ENCODE data around the gene MTF2. TPM values are rescaled to one million over a fixed set of nuclear protein-coding genes. Genes with fewer than 3 reads are reported as not detected.
"Not testable (repeated sequence)": the region's sequence is repeated elsewhere in the genome, so short reads cannot be mapped to it uniquely, and the experiment has no call there.

MTF2 gene
- polyA plus RNA-seq, 2 donors, result 4.7 to 7.8 TPM

DNA sequence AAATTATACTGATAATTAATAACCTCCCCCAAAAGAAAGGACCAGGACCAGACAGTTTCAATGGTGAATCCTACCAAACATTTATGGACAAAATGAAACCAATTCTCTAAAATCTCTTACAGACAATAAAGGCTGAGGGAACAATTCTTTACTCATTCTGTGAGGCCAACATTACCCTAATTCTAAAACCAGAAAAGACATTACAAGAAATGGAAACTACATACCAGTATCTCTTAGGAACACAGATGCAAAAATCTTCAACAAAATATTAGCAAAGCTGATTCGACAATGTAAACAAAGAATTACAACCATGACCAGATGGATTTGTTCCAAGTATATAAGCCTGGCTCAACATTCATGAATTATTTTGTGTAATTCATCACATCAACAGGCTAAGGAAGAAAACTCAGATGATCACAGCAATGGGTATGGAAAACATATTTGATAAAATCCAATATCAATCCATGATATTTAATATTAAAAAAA, 92.5 kb downstream of the MTF2 start:
- Histone ChIP-seq H3K27me3 (ENCODE audit: control insufficient read depth in 1 of 2, insufficient read depth in 2 of 2, low read length in 2 of 2) (no peaks in the 10 kb centered on the region), H3K4me3 (ENCODE audit: low read depth in 1 of 2, low read length in 2 of 2) (no peak overlapping the region), H3K27ac (ENCODE audit: low read depth in 2 of 2, low read length in 1 of 2) (no peak overlapping the region), H3K36me3 (ENCODE audit: control insufficient read depth in 2 of 2, insufficient read depth in 2 of 2, low read length in 1 of 2) (no peaks in the 10 kb centered on the region), H3K4me1 (ENCODE audit: control insufficient read depth in 2 of 2, insufficient read depth in 2 of 2, low read length in 1 of 2) (peaks cover 0 to 2% of the 10 kb centered on the region in 2 donors), H3K9me3 (ENCODE audit: control insufficient read depth in 2 of 2, insufficient read depth in 1 of 2, low read depth in 1 of 2, low read length in 1 of 2) (no peaks in the 10 kb centered on the region)
- 18 to 25% methylated on average over 1 of the region's 1 CpG for WGBS, 2 donors

DNA sequence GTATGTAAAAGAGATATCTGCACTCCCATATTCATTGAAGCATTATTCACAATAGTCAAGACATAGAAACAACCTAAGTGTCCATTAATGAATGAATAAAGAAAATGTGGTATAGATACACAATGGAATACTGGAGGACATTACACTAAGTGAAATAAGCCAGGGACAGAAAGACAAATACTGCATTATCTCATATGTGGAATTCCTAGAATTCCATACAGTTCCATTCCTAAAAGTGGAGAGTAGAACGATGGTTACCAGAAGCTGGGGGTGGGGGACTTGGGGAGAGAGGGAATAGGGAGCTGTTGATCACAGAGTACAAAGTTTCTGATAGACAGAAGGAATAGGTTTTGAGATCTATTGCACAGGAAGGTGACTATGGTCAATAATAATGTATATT, 93.7 kb downstream of the MTF2 start:
- H3K4me3 ChIP-seq (ENCODE audit: low read depth in 1 of 2, low read length in 2 of 2), result no peak overlapping the region
- H3K27ac ChIP-seq (ENCODE audit: low read depth in 2 of 2, low read length in 1 of 2), result no peak overlapping the region
- H3K4me1 ChIP-seq (ENCODE audit: control insufficient read depth in 2 of 2, insufficient read depth in 2 of 2, low read length in 1 of 2), result peaks cover 0 to 3% of the 10 kb centered on the region in 2 donors
- H3K9me3 ChIP-seq (ENCODE audit: control insufficient read depth in 2 of 2, insufficient read depth in 1 of 2, low read depth in 1 of 2, low read length in 1 of 2), result no peaks in the 10 kb centered on the region
- no peaks in the 10 kb centered on the region for H3K36me3 ChIP-seq (ENCODE audit: control insufficient read depth in 2 of 2, insufficient read depth in 2 of 2, low read length in 1 of 2)
- no peaks in the 10 kb centered on the region for H3K27me3 ChIP-seq (ENCODE audit: control insufficient read depth in 1 of 2, insufficient read depth in 2 of 2, low read length in 2 of 2)
- 24 to 47% methylated on average over 1 of the region's 1 CpG for WGBS, 2 donors

DNA sequence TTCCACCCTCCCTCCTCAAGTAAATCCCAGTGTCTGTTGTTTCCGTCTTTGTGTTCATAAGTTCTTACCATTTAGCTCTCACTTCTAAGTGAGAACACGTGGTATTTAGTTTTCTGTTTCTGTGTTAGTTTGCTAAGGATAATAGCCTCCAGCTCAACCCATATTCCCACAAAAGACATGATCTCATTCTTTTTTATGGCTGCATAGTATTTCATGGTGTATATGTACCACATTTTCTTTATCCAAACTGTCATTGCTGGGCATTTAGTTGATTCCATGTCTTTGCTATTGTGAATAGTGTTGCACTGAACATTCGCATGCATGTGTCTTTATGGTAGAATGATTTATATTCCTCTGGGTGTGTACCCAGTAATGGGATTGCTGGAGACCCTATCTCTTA, 95.6 kb downstream of the MTF2 start:
- not testable (repeated sequence) for H3K27ac ChIP-seq (ENCODE audit: low read depth in 2 of 2, low read length in 1 of 2); H3K27me3 ChIP-seq (ENCODE audit: control insufficient read depth in 1 of 2, insufficient read depth in 2 of 2, low read length in 2 of 2); H3K4me3 ChIP-seq (ENCODE audit: low read depth in 1 of 2, low read length in 2 of 2); H3K4me1 ChIP-seq (ENCODE audit: control insufficient read depth in 2 of 2, insufficient read depth in 2 of 2, low read length in 1 of 2); H3K36me3 ChIP-seq (ENCODE audit: control insufficient read depth in 2 of 2, insufficient read depth in 2 of 2, low read length in 1 of 2); H3K9me3 ChIP-seq (ENCODE audit: control insufficient read depth in 2 of 2, insufficient read depth in 1 of 2, low read depth in 1 of 2, low read length in 1 of 2)
- 96 to 97% methylated on average over 3 of the region's 3 CpGs for WGBS, 2 donors

DNA sequence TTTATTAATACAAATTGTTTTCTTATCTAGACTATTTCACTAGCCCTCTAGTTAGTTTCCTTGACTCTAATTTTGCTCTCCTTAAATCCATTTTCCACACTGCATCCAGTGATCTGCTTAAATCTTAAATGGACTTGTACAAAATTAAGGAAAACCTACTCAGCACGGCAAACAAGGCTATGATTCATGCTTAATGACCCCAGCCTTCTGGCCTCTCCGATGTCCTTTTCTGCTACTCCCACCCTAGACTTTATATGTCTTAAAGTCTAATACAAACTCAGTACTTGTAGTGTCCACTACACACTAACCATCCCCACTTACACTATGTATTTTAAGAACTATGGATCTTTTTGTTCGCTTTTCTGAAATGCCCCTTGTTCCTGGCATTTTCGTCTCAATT, 98.9 kb downstream of the MTF2 start:
- no peaks in the 10 kb centered on the region for H3K36me3 ChIP-seq (ENCODE audit: control insufficient read depth in 2 of 2, insufficient read depth in 2 of 2, low read length in 1 of 2)
- H3K9me3 ChIP-seq (ENCODE audit: control insufficient read depth in 2 of 2, insufficient read depth in 1 of 2, low read depth in 1 of 2, low read length in 1 of 2), result no peaks in the 10 kb centered on the region
- H3K27ac ChIP-seq (ENCODE audit: low read depth in 2 of 2, low read length in 1 of 2), result no peak overlapping the region
- H3K27me3 ChIP-seq (ENCODE audit: control insufficient read depth in 1 of 2, insufficient read depth in 2 of 2, low read length in 2 of 2), result no peaks in the 10 kb centered on the region
- peak overlapping the region in 1 of 2 donors; percentile 91 for H3K4me3 ChIP-seq (ENCODE audit: low read depth in 1 of 2, low read length in 2 of 2)
- peaks cover 2 to 3% of the 10 kb centered on the region in 2 donors for H3K4me1 ChIP-seq (ENCODE audit: control insufficient read depth in 2 of 2, insufficient read depth in 2 of 2, low read length in 1 of 2)
- 36 to 38% methylated on average over 4 of the region's 4 CpGs for WGBS, 2 donors

DNA sequence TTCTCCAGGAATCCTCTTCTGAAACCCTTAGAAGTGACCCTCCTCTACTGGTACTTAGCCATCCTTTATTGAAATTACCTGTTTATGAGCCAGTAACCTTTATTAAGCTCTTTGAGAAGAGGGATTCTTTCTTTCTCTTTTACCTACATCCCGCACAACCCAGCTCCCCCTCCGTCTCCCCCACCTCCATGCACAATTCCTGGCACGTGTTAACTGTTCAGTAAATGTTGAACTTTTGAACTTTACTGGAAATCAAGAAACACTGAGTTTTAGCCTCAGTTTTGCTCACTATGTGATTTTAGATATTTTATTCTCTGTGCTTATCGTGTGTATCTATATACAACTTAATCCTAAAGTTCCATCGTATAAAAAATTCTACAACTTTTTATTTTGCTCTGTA, 99.3 kb downstream of the MTF2 start:
- H3K9me3 ChIP-seq (ENCODE audit: control insufficient read depth in 2 of 2, insufficient read depth in 1 of 2, low read depth in 1 of 2, low read length in 1 of 2), result no peaks in the 10 kb centered on the region
- no peaks in the 10 kb centered on the region for H3K27me3 ChIP-seq (ENCODE audit: control insufficient read depth in 1 of 2, insufficient read depth in 2 of 2, low read length in 2 of 2)
- H3K4me1 ChIP-seq (ENCODE audit: control insufficient read depth in 2 of 2, insufficient read depth in 2 of 2, low read length in 1 of 2), result peaks cover 2 to 3% of the 10 kb centered on the region in 2 donors
- WGBS, 2 donors, result 28 to 31% methylated on average over 5 of the region's 5 CpGs
- no peaks in the 10 kb centered on the region for H3K36me3 ChIP-seq (ENCODE audit: control insufficient read depth in 2 of 2, insufficient read depth in 2 of 2, low read length in 1 of 2)
- no peak overlapping the region for H3K27ac ChIP-seq (ENCODE audit: low read depth in 2 of 2, low read length in 1 of 2)
- peak overlapping the region in 1 of 2 donors; percentile 91 for H3K4me3 ChIP-seq (ENCODE audit: low read depth in 1 of 2, low read length in 2 of 2)

DNA sequence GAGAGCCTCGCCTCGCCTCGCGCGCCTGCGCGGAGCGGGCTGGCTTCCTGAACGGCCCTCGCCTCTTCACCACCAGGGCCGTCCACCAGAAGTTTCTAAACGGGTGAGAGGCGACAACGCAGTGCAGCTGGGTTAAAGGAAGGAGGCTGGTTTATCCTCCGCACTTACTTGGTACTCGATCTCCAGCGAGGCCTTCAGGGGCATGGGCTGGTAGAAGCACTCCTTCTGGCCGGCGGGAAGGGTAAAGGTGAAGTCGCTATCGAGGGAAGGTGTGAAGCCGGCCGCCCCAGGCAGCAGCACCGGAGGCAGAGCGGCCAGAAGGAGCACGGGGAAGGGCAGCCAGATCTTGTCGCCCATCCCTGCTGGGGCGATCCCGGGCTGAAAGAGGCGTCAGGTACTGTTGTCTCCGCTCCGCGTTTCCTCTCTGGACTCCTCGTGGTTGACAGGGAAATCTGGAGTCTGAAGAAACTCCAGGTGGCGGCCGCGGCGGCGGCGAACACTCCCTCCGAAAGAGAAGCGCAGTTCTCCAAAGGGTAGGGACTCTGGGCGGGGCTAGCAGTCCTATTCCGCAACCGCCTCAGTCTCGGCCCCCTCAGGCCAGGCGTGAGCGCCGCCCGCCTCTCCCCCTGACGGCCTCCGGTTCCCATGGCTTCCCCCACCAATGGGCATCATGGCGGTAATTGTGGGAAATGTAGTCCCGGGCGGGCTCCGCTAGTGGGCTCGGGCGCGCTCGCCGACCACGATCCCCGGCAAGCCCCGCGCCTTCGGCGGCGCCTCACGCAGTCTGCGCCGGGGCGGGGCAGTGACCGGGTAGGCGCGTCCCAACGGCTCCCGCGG, 101.0 kb downstream of the MTF2 start, which contains the start of gene TMED5:
TSS of gene TMED5 (minus strand) at position 528 of the 837 bp plus-strand sequence. CDS start at position 357, 171 bp downstream.
- Histone ChIP-seq H3K27me3 (ENCODE audit: control insufficient read depth in 1 of 2, insufficient read depth in 2 of 2, low read length in 2 of 2) (no peaks in the 10 kb centered on the region), H3K4me1 (ENCODE audit: control insufficient read depth in 2 of 2, insufficient read depth in 2 of 2, low read length in 1 of 2) (peaks cover 2 to 3% of the 10 kb centered on the region in 2 donors), H3K36me3 (ENCODE audit: control insufficient read depth in 2 of 2, insufficient read depth in 2 of 2, low read length in 1 of 2) (no peaks in the 10 kb centered on the region), H3K4me3 (ENCODE audit: low read depth in 1 of 2, low read length in 2 of 2) (peak within 1 kb of the TSS; percentile 82 to 91), H3K27ac (ENCODE audit: low read depth in 2 of 2, low read length in 1 of 2) (peak within 1 kb of the TSS; percentile 99), H3K9me3 (ENCODE audit: control insufficient read depth in 2 of 2, insufficient read depth in 1 of 2, low read depth in 1 of 2, low read length in 1 of 2) (no peaks in the 10 kb centered on the region)
- 0 to 1% methylated on average over 78 of the region's 78 CpGs for WGBS, 2 donors

DNA sequence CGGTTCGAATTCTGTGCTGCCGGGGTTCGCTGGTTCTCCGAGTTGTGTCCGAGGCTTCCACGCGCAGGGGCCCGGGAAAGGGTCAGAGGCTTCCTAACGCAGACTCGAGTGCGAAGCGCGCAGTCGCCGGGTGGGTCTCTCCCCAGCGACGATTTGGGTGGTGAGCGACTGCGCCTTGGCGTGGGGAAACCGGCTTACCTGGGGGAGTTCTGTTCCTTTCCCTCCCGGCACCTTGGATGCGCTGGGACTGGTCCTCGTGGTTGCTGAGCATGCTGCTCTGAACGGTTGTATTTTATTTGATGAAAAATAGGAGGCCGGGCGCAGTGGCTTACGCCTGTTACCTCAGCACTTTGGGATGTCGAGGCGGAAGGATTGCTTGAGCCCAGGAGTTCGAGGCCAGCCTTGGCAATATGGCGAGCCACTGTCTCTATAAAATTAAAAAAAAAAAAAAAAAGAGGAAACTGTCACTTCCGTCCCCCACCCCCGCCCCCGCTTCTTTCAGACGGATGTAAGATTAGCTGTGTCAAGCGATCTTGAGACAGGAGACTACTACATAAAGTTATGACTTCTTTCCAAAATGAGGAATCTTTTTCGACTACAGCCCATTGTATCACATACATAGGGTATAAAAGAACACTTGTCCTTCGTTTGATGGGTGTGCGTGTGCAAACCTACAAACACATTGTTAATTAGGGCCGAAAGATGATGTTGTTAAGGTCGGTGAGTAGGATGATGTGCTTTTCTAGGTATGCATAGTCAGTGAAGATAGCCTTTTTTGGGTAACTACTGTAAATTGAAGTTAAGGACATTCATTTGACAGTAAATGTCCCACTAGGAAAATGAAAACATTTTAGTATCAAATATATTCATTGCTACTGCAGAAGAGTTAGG, 101.9 kb downstream of the MTF2 start, which contains the start of gene CCDC18:
TSS of gene CCDC18 (plus strand) at position 2 of the 891 bp plus-strand sequence. CDS start 2,638 bp downstream, outside the sequence.
- H3K4me3 ChIP-seq (ENCODE audit: low read depth in 1 of 2, low read length in 2 of 2), result peak within 1 kb of the TSS; percentile 82 to 91
- WGBS, 2 donors, result 2 to 3% methylated on average over 43 of the region's 43 CpGs
- H3K36me3 ChIP-seq (ENCODE audit: control insufficient read depth in 2 of 2, insufficient read depth in 2 of 2, low read length in 1 of 2), result no peaks in the 10 kb centered on the region
- H3K4me1 ChIP-seq (ENCODE audit: control insufficient read depth in 2 of 2, insufficient read depth in 2 of 2, low read length in 1 of 2), result peaks cover 2 to 3% of the 10 kb centered on the region in 2 donors
- H3K27ac ChIP-seq (ENCODE audit: low read depth in 2 of 2, low read length in 1 of 2), result peak within 1 kb of the TSS; percentile 99
- no peaks in the 10 kb centered on the region for H3K9me3 ChIP-seq (ENCODE audit: control insufficient read depth in 2 of 2, insufficient read depth in 1 of 2, low read depth in 1 of 2, low read length in 1 of 2)
- H3K27me3 ChIP-seq (ENCODE audit: control insufficient read depth in 1 of 2, insufficient read depth in 2 of 2, low read length in 2 of 2), result no peaks in the 10 kb centered on the region

DNA sequence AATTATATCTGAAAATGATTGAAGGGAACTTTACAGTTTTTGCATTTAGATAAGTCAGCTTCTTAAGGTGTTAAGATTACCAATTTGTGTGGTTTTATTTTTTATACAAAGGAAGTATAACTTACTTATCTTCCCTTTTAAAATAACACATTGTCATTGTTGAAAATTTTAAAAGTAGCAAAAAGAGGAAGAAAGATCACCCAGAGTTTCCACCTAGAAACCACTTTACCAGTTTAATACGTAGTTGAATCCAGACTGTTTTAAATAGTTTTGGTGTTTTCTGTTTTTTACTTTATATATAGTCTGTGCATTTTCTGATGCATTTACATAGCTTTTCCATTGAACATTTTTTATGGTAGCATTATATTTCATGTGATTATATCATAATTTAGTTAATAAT, 107.6 kb downstream of the MTF2 start:
- no peak overlapping the region for H3K27ac ChIP-seq (ENCODE audit: low read depth in 2 of 2, low read length in 1 of 2)
- no peaks in the 10 kb centered on the region for H3K4me1 ChIP-seq (ENCODE audit: control insufficient read depth in 2 of 2, insufficient read depth in 2 of 2, low read length in 1 of 2)
- H3K27me3 ChIP-seq (ENCODE audit: control insufficient read depth in 1 of 2, insufficient read depth in 2 of 2, low read length in 2 of 2), result no peaks in the 10 kb centered on the region
- no peak overlapping the region for H3K4me3 ChIP-seq (ENCODE audit: low read depth in 1 of 2, low read length in 2 of 2)
- WGBS, 2 donors, result 89 to 92% methylated on average over 1 of the region's 1 CpG
- no peaks in the 10 kb centered on the region for H3K36me3 ChIP-seq (ENCODE audit: control insufficient read depth in 2 of 2, insufficient read depth in 2 of 2, low read length in 1 of 2)
- no peaks in the 10 kb centered on the region for H3K9me3 ChIP-seq (ENCODE audit: control insufficient read depth in 2 of 2, insufficient read depth in 1 of 2, low read depth in 1 of 2, low read length in 1 of 2)
